Lung (tissue), 12 donors: ENCODE measurements around the gene ROCK2. TPM values are rescaled to one million over a fixed set of nuclear protein-coding genes. Genes with fewer than 3 reads are reported as not detected.
"Not testable (repeated sequence)": the region's sequence is repeated elsewhere in the genome, so short reads cannot be mapped to it uniquely, and the experiment has no call there.

Experiments used
- ATAC-seq: fragments of 200-7000 bp; cut with Tn5 transposase; one replicate; pipeline ENCODE4 v1.9.1; 2020; ENCODE audit warnings: moderate number of reproducible peaks; ENCODE audit not compliant: insufficient read depth, low FRiP score
- DNase-seq, 3 donors: peaks; one replicate each; pipeline ENCODE4 v3.0.0-alpha.2; 2013 to 2017
- H3K27ac ChIP-seq, 2 donors: one replicate each; pipeline ENCODE4 v1.5.1; 2013; ENCODE audit warnings: mild to moderate bottlenecking in 2 of 2, moderate library complexity in 2 of 2, control low read depth in 1 of 2, inconsistent platforms in 1 of 2, low read depth in 1 of 2, low read length in 1 of 2
- H3K27me3 ChIP-seq, 3 donors: one replicate each; pipeline ENCODE4 v1.5.1; 2013; ENCODE audit warnings: low read length in 2 of 3; ENCODE audit not compliant: control insufficient read depth in 3 of 3, insufficient read depth in 3 of 3
- H3K36me3 ChIP-seq, 4 donors: one replicate each; pipeline ENCODE4 v1.5.1; 2013; ENCODE audit warnings: low read length in 4 of 4, mild to moderate bottlenecking in 1 of 4, moderate library complexity in 1 of 4; ENCODE audit not compliant: control insufficient read depth in 4 of 4, insufficient read depth in 4 of 4
- H3K4me1 ChIP-seq, 5 donors: one replicate each; pipeline ENCODE4 v1.5.1; 2013; ENCODE audit warnings: low read length in 5 of 5, mild to moderate bottlenecking in 2 of 5, moderate library complexity in 1 of 5; ENCODE audit not compliant: control insufficient read depth in 5 of 5, insufficient read depth in 5 of 5
- H3K4me3 ChIP-seq: one replicate; pipeline ENCODE4 v1.5.1; 2013; ENCODE audit warnings: mild to moderate bottlenecking, control low read depth, moderate library complexity
- H3K9ac ChIP-seq, 2 donors: one replicate each; pipeline ENCODE4 v1.5.1; 2013; ENCODE audit warnings: low read length in 2 of 2, control low read depth in 1 of 2; ENCODE audit not compliant: insufficient read depth in 1 of 2
- H3K9me3 ChIP-seq, 4 donors: one replicate each; pipeline ENCODE4 v1.5.1; 2013; ENCODE audit warnings: low read length in 3 of 4, mild to moderate bottlenecking in 1 of 4, moderate library complexity in 1 of 4; ENCODE audit not compliant: control insufficient read depth in 4 of 4, insufficient read depth in 3 of 4
- WGBS, 2 donors: extraction: QIAGEN DNeasy Blood & Tissue Kit; methylation state at CpG; one replicate each; pipeline ENCODE4 v1.1.7; 2013; 5-methylcytosine and 5-hydroxymethylcytosine counted together
- polyA plus RNA-seq, 2 donors: library from polyadenylated mRNA; stranded (reverse); fragments of 200-250 nt; gene quantifications; one replicate each; pipeline ENCODE4 v1.2.1, GENCODE V29; 2013
- total RNA-seq, 2 donors: library from RNA; depleted of rRNA in 1 of 2; stranded (reverse); fragments of >200 nt in 1 of 2; gene quantifications; one replicate each; pipeline ENCODE4 v1.2.1, GENCODE V29; 2014 to 2021
- TF ChIP-seq, protein P1 (sequence below): IDR thresholded peaks from 2 replicates; pipeline ENCODE4 v1.5.1; 2012; ENCODE audit warnings: mild to moderate bottlenecking; ENCODE audit errors: control extremely low read depth, extremely low read depth
- donor health status: control.
- donor health status: control.
- donor health status: Bipolar disorder and iron deficiency.
- donor health status: healthy.
- donor health status: DM: yes; HTN: yes; CAD: no.

ROCK2 gene
- total and polyA plus RNA-seq, 4 donors = 8.0 to 103 (median 28.7) TPM

DNA sequence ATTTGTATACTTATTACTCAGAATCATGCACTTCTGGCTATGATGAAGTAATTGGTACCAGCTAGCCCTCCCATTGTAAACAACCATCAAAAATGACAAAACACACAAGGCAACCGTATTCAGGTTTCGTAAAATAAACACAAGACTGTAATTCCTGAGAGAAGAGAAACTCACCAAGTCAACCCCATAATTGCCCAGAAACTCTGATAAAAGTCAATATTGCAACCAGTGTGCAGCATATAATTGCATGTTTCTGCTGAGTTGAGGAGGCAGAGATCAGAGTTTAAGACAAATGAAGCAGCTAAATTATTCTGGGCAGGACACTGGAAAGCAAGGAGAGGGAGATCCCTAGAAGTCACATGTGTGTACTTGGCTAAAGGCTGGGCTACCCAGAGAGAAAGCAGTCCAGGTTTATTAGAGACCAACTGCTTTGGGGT lies 90.3 kb downstream of the ROCK2 start:
- DNase-seq (peak in 1 of 3 donors; percentile 8), ATAC-seq (no peak)
- Histone ChIP-seq H3K4me3 (no peak overlapping the region), H3K9me3 (no peaks in the 10 kb centered on the region), H3K9ac (no peak overlapping the region), H3K27me3 (no peaks in the 10 kb centered on the region), H3K36me3 (peaks cover 0 to 4% (median 3%) of the 10 kb centered on the region in 4 donors), H3K27ac (no peak overlapping the region), H3K4me1 (peaks cover 0 to 13% (median 0%) of the 10 kb centered on the region in 5 donors)
- 34 to 58% methylated on average over 2 of the region's 2 CpGs for WGBS, 2 donors
- TF ChIP-seq, protein P1, sequence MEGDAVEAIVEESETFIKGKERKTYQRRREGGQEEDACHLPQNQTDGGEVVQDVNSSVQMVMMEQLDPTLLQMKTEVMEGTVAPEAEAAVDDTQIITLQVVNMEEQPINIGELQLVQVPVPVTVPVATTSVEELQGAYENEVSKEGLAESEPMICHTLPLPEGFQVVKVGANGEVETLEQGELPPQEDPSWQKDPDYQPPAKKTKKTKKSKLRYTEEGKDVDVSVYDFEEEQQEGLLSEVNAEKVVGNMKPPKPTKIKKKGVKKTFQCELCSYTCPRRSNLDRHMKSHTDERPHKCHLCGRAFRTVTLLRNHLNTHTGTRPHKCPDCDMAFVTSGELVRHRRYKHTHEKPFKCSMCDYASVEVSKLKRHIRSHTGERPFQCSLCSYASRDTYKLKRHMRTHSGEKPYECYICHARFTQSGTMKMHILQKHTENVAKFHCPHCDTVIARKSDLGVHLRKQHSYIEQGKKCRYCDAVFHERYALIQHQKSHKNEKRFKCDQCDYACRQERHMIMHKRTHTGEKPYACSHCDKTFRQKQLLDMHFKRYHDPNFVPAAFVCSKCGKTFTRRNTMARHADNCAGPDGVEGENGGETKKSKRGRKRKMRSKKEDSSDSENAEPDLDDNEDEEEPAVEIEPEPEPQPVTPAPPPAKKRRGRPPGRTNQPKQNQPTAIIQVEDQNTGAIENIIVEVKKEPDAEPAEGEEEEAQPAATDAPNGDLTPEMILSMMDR = no peak

DNA sequence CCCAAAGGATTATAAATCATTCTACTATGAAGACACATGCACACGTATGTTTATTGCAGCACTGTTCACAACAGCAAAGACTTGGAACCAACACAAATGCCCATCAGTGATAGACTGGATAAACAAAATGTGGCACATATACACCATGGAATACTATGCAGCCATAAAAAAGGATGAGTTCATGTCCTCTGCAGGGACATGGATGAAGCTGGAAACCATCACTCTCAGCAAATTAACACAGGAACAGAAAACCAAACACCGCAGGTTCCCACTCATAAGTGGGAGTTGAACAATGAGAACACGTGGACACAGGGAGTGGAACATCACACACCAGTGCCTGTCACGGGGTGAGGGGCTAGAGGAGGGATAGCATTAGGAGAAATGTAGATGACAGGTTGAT lies 92.0 kb downstream of the ROCK2 start:
- H3K9ac ChIP-seq, H3K27ac ChIP-seq, H3K4me1 ChIP-seq, H3K4me3 ChIP-seq, DNase-seq, H3K9me3 ChIP-seq, H3K36me3 ChIP-seq, ATAC-seq, H3K27me3 ChIP-seq: not testable (repeated sequence)
- 95 to 98% methylated on average over 4 of the region's 4 CpGs for WGBS, 2 donors

DNA sequence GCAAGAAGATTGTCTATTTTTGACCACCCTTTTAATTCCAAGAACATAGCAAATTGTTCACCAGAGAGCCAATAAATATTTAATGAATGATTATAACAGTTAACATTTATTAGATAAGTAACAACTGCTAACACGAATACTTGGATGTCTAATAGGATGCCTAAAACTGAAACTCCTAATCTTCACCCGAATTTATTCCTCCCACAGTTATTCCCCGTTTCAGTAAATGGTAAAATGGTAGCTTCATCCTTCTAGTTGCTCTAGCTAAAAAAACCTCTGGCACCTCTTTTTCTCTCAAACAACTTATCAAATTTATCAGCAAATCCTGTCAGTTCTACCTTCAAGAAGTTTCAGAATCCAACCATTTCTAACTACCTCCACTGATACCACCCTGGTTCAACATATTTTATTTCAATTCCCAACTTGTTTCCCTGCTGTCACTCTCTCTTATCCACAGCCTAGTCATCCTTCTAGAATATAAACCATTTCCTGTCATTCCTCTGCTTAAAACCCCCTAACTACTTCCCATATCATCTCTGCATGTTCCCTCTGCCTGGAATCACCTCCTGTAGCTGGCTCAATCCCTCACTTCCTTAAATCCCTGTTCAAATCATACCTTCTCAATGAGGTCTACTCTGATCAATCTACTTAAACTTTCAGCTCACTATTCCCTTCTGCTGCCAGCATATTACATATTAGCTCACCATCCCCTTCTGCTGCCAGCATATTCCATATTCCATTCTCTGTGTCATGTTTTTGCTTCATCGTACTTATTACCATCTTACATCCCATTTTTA lies 93.8 kb downstream of the ROCK2 start:
- H3K4me1 ChIP-seq = peaks cover 0 to 5% (median 0%) of the 10 kb centered on the region in 5 donors
- no peak overlapping the region for H3K9ac ChIP-seq
- no peaks in the 10 kb centered on the region for H3K27me3 ChIP-seq
- peaks cover 0 to 8% (median 1%) of the 10 kb centered on the region in 4 donors for H3K36me3 ChIP-seq
- no peak overlapping the region for H3K4me3 ChIP-seq
- 84 to 92% methylated on average over 4 of the region's 4 CpGs for WGBS, 2 donors
- TF ChIP-seq, protein P1 = no peak
- H3K9me3 ChIP-seq = no peaks in the 10 kb centered on the region
- H3K27ac ChIP-seq = no peak overlapping the region
- ATAC-seq = no peak
- DNase-seq = no peak

DNA sequence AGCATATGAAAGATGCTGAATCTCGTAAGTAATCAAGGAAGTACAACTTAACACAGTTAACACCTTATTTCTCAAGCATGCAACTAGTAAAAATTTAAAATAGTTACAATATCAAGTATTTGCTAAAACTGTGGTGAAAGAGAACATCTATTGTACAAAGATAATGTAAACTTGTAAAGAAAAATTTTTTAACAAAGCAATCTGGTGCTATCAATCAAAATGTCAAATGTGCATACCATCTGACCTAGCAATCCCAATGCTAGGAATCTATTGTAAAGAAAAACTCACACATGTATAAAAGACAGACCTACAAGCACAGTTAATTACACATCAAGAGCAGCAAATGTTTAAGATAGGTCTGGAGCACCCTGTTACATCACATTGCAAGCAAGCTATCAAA lies 99.1 kb downstream of the ROCK2 start:
- Histone ChIP-seq H3K9ac (no peak overlapping the region), H3K27me3 (no peaks in the 10 kb centered on the region), H3K27ac (no peak overlapping the region), H3K36me3 (peaks cover 0 to 8% (median 2%) of the 10 kb centered on the region in 4 donors), H3K4me3 (no peak overlapping the region), H3K9me3 (no peaks in the 10 kb centered on the region), H3K4me1 (no peaks in the 10 kb centered on the region)
- 92% methylated on average over 1 of the region's 1 CpG for WGBS, 2 donors
- DNase-seq (no peak), ATAC-seq (no peak)
- TF ChIP-seq, protein P1 = no peak
